BE2C (cell line): ENCODE measurements around the gene PRXL2B.

ENCODE experiments used
- DNase-seq: peaks from one replicate; pipeline ENCODE4 v3.0.0-alpha.2; 2020
- H3K27me3 ChIP-seq: fragments of 250-450 bp; sonication (Bioruptor Pico); 2 replicates; pipeline ENCODE4 v1.5.1; 2020; ENCODE audit warnings: mild to moderate bottlenecking
- H3K36me3 ChIP-seq: fragments of 250-450 bp; sonication (Bioruptor Pico); 2 replicates; pipeline ENCODE4 v1.5.1; 2020; ENCODE audit warnings: mild to moderate bottlenecking
- H3K4me1 ChIP-seq: fragments of 250-450 bp; sonication (Bioruptor Pico); 2 replicates; pipeline ENCODE4 v1.5.1; 2020
- H3K4me3 ChIP-seq: 2 replicates; pipeline ENCODE4 v1.5.1; 2011; ENCODE audit warnings: low read depth, low read length
- H3K9me3 ChIP-seq: fragments of 250-450 bp; sonication (Bioruptor Pico); 2 replicates; pipeline ENCODE4 v1.5.1; 2020
- TF ChIP-seq, protein P1 (sequence below): IDR thresholded peaks from 2 replicates; pipeline ENCODE4 v1.5.1; 2012; ENCODE audit warnings: mild to moderate bottlenecking, low read depth, low read length

Gene PRXL2B

DNA sequence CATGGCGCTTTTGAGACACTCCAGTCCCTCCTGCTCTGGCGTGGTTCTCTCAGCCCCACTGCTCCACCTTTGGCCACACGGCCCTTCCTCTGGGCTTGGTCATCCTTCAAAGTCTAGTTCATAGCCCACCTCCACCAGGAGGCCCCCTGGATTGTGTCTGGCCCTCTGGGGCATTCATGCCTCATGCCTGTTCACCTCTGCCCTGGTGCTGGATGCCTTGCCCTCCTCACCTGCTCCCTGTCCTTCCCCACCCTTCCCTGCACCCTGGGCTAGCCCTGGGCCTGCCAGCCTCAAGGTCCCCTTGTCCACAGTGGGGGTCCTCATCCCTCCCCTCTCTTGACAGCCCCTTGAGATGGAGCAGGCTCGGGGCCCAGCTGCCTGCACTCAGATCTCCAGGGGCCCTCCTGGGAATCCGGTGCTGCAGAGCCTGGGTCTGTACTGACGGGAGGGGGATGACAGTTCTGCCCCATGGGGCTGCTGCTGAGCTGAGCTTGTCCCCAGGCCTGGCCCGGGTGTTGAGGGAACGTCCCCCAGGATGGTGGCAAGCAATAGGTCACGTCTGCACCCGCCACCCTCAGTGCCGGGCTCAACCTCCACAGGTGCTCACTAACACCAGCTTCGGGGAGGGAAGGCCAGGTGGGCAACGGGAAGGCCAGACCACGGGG, 18.4 kb downstream of the PRXL2B start:
- Histone ChIP-seq H3K9me3 (no peaks in the 10 kb centered on the region), H3K4me3 (no peak overlapping the region), H3K36me3 (no peaks in the 10 kb centered on the region), H3K4me1 (no peaks in the 10 kb centered on the region), H3K27me3 (no peaks in the 10 kb centered on the region)
- DNase-seq, result no peak
- TF ChIP-seq, protein P1, sequence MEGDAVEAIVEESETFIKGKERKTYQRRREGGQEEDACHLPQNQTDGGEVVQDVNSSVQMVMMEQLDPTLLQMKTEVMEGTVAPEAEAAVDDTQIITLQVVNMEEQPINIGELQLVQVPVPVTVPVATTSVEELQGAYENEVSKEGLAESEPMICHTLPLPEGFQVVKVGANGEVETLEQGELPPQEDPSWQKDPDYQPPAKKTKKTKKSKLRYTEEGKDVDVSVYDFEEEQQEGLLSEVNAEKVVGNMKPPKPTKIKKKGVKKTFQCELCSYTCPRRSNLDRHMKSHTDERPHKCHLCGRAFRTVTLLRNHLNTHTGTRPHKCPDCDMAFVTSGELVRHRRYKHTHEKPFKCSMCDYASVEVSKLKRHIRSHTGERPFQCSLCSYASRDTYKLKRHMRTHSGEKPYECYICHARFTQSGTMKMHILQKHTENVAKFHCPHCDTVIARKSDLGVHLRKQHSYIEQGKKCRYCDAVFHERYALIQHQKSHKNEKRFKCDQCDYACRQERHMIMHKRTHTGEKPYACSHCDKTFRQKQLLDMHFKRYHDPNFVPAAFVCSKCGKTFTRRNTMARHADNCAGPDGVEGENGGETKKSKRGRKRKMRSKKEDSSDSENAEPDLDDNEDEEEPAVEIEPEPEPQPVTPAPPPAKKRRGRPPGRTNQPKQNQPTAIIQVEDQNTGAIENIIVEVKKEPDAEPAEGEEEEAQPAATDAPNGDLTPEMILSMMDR, result no peak

DNA sequence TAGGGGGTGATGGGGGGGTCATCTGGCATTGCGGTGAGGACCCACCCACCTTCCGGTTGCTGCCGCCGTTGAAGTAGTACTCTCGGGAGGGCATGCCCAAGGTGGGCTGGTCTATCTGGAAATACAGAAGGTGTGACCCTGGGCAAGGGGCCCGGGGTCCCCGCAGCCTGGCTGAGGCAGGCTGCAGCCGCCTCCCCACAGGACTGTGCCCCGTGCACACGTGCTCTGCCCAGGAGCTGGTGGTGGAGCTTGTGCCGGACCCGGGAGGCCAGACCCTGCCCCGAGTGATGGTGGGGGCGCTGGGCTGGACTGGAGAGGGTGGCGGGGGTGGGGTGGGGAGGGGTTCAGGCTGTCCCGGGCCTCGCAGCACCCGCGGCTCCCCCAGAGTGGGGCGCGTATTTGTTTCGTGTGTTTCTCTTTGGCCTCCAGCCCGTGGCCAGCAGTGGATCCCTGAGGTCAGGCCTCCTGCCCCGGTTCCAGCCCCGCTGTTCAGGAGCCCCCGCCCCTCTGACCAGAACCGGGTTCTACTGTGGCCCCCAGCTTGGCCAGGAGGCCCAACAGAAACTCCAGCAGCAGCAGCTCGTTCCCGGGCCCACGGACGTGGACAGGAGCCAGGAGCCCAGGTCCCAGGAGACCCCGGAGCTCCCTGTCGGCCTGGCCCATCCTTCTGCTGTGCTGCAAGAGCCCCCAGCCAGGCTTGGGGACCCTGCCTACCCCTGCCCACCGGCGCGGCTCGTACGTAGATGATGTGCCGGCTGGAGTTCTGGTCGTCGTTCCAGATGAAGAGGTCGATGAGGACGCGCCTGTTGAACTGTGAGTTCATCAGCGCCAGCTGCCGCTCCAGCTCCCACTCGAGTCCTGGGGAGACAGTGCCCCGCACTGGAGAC, 19.2 kb downstream of the PRXL2B start:
- H3K36me3 ChIP-seq, result no peaks in the 10 kb centered on the region
- no peaks in the 10 kb centered on the region for H3K9me3 ChIP-seq
- no peaks in the 10 kb centered on the region for H3K4me1 ChIP-seq
- DNase-seq, result no peak
- TF ChIP-seq, protein P1, result no peak
- H3K27me3 ChIP-seq, result no peaks in the 10 kb centered on the region
- H3K4me3 ChIP-seq, result no peak overlapping the region

DNA sequence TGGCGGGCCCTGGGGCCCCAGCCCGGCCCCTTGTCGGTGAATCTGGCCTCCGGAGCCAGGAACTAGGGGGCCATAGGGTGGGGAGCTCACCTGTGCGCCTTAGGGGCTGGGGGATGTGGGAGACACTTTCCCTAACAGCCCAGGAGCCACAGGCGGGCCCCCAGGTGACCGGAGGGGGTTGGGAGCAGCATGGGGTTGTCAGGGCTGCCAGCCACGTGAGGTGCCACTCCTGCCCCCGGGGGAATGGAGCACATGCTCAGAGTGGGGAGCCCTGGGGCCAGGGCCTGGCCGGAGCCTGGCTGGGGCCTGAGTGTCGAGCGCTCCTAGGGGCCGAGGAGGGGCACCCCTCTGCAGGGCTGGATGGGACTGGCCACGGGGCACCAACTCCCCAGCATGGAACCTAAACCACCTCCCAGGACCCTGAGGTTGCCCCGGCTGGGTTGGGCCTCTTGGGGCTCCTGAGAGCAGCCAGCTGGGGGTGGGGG, 19.9 kb downstream of the PRXL2B start:
- no peaks in the 10 kb centered on the region for H3K4me1 ChIP-seq
- H3K36me3 ChIP-seq, result no peaks in the 10 kb centered on the region
- H3K9me3 ChIP-seq, result no peaks in the 10 kb centered on the region
- no peaks in the 10 kb centered on the region for H3K27me3 ChIP-seq
- DNase-seq, result no peak
- H3K4me3 ChIP-seq, result no peak overlapping the region
- TF ChIP-seq, protein P1, result no peak

DNA sequence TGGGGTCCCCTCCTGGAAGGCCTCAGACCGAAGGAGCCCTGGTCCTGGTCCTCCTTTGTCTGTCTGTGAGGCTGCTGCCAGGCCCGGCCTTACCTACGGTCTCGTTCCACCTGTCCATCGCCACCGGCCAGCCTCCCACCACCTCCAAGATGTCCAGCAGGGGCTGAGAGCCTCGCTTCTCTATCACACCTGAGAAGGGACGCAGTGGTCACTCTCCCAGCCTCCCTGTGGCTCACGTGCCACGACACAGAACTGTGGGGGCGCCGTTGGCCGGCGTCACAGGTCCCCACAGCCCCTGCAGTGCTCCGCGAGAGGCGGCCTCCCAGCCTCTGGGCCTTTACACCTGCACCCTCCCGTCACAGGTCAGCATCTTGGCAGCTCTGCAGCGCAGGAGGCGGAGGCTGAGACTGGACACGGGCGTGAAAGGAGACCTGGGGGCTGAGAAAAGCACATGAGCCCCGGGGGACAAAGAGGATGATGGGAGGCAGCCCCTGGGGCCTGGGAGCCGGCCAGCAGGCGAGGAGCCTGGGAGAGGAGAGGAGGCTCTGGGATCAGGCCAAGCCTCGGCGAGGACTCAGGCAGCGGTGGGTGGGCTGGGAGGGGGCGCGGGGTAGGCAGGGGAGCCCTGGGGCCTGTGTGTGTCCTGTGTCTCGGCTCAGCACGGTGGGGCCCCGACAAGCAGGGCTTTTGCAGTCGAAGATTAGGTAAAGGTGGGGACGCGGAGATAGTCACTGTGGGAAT, 20.5 kb downstream of the PRXL2B start:
- Histone ChIP-seq H3K4me3 (no peak overlapping the region), H3K9me3 (no peaks in the 10 kb centered on the region), H3K36me3 (no peaks in the 10 kb centered on the region), H3K27me3 (no peaks in the 10 kb centered on the region), H3K4me1 (no peaks in the 10 kb centered on the region)
- no peak for DNase-seq
- TF ChIP-seq, protein P1, result no peak

DNA sequence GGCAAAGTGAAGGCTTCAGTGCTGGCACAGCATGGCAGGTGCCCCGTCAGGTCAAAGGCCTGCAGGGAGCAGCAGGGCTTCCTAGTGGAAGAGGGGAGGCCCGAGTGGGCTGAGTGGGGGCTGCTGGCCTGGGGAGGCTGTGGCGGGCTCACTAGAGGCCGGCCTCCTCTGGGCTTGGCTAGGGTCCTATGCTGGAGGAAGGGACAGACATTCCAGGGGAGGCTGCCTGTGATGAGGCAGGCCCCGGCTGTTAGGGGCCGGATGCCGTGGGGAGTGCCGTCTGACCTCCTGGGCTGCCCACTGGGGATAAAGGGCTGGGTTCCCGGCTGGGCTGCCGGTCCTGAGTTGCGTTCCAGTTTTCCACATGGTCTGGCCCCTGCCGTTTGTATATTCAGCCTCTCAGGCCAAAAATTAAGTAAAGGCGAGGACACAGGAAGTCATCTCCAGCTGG, 21.1 kb downstream of the PRXL2B start:
- no peaks in the 10 kb centered on the region for H3K4me1 ChIP-seq
- TF ChIP-seq, protein P1, result no peak
- H3K36me3 ChIP-seq, result no peaks in the 10 kb centered on the region
- DNase-seq, result no peak
- no peaks in the 10 kb centered on the region for H3K9me3 ChIP-seq
- no peaks in the 10 kb centered on the region for H3K27me3 ChIP-seq
- H3K4me3 ChIP-seq, result no peak overlapping the region
